ENCODE data around the gene IGSF21. TPM values are rescaled to one million over a fixed set of nuclear protein-coding genes. Genes with fewer than 3 reads are reported as not detected.

IGSF21 gene
- total RNA-seq, 2 donors from 2014 or later: not detected

DNA sequence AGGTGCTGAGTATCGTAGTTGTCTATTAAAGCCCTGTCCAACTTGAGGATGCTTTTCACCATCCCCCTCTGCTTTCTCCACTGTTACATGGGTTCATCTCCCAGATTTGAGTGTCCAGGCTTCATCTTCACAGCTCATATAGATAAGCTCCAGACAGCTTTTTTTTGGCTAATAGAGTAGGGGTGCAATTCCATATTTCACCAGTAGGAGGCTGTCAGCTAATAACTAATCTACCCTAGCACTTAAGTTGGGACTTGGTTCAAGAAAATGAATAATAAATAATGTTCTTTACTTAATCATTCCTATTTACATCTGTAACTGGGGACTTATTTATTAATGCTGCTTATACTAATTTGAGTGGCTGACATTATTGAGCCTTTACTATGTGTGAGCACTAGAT is 124.5 kb downstream of the IGSF21 start:
- no peaks in the 10 kb centered on the region for H3K36me3 Mint-ChIP-seq
- DNase-seq (ENCODE audit: low spot score): no peak
- peaks cover 27 to 35% of the 10 kb centered on the region in 2 donors for H3K27me3 Mint-ChIP-seq
- H3K9me3 Mint-ChIP-seq: peaks cover 4% of the 10 kb centered on the region
- H3K27ac Mint-ChIP-seq: no peak overlapping the region
- no peaks in the 10 kb centered on the region for H3K4me1 Mint-ChIP-seq (ENCODE audit: low read depth in 2 of 2)
- no peak overlapping the region for H3K4me3 Mint-ChIP-seq
- ATAC-seq: no peak

DNA sequence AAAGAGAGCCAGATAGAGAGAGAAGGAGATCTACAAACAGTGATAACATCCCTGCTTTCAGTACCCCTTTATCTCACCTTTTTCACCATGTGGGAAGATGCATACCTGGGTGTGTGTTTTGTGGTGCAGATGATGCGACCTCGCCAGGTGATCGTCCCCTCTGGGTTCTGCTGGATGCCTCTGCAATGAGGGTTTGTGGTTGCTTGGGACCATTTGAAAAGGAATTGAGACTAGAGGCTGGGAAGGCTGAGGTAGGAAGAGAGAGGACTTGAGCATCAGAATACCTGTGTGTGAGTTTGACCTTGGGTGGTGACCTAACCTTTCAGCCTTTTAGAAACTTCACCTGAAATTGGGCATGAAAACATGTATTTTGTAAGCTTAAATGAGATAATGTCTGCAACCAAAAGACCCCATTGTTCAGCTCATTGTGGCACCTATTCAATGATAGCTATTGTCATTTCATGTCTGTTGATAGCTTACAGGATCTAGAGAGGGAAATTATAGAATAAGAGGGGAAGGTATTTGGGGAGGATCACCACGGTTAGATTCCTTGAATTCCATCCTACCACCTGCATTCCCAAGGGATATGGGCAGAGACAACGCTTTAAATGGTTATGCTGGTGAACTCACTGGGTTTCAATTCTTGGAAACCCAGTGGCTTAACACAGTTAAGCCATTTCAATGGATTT is 125.7 kb downstream of the IGSF21 start:
- DNase-seq (ENCODE audit: low spot score) (no peak), ATAC-seq (no peak)
- Mint-ChIP-seq H3K36me3 (no peaks in the 10 kb centered on the region), H3K4me1 (ENCODE audit: low read depth in 2 of 2) (no peaks in the 10 kb centered on the region), H3K4me3 (no peak overlapping the region), H3K27ac (no peak overlapping the region), H3K9me3 (peaks cover 4% of the 10 kb centered on the region), H3K27me3 (peaks cover 35 to 47% of the 10 kb centered on the region in 2 donors)

DNA sequence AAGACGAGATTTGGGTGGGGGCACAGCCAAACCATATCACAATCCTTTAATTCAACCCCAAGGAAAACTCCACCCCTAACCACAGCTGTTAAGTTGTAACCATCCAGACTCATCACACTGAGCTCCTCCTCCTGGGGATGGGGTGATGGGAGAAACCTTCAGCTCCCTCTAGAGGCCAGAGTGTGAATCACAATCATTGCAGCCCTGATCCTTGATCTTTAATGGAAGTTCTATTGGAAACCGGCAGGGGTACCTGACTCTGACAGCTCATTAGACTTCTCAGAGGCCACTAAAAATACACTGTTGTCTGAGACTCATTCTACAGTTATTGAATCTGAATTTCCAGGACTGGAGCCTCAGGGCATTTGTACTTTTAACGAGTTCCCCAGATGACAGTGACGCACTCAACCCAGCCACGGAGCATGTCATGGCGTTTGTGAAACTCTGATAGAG is 127.2 kb downstream of the IGSF21 start:
- H3K27ac Mint-ChIP-seq: no peak overlapping the region
- ATAC-seq (no peak), DNase-seq (ENCODE audit: low spot score) (no peak)
- H3K9me3 Mint-ChIP-seq: peaks cover 4% of the 10 kb centered on the region
- no peak overlapping the region for H3K4me3 Mint-ChIP-seq
- H3K36me3 Mint-ChIP-seq: no peaks in the 10 kb centered on the region
- no peaks in the 10 kb centered on the region for H3K4me1 Mint-ChIP-seq (ENCODE audit: low read depth in 2 of 2)
- H3K27me3 Mint-ChIP-seq: peaks cover 30 to 49% of the 10 kb centered on the region in 2 donors

DNA sequence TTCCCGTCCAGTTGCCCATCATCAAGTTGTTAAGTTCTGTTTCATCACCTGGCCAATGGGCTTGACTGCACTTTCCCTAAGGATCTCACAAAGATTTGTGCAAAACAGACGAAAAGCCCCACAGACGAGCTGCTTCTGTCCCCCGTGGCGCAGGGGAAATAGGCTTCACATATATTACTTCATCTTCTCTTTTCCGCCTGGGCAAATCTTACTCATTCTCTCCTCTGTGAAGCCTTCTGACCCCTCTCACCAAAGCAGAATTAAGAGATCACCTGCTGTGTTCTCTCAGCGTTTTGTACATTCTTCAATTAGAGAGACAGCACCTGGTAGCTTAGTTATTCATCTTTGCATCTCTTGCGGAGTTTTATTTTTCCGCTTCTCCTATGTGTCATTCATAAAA is 129.8 kb downstream of the IGSF21 start:
- ATAC-seq: no peak
- peaks cover 25 to 47% of the 10 kb centered on the region in 2 donors for H3K27me3 Mint-ChIP-seq
- H3K27ac Mint-ChIP-seq: no peak overlapping the region

GRCh38 chr1:18238190-18238589 is 130.6 kb downstream of the IGSF21 start:
- no peak for ATAC-seq
- H3K36me3 Mint-ChIP-seq: no peaks in the 10 kb centered on the region
- H3K9me3 Mint-ChIP-seq: peaks cover 3% of the 10 kb centered on the region
- no peak for DNase-seq (ENCODE audit: low spot score)
- no peak overlapping the region for H3K27ac Mint-ChIP-seq
- no peaks in the 10 kb centered on the region for H3K4me1 Mint-ChIP-seq (ENCODE audit: low read depth in 2 of 2)
- H3K4me3 Mint-ChIP-seq: no peak overlapping the region
- H3K27me3 Mint-ChIP-seq: peaks cover 23 to 50% of the 10 kb centered on the region in 2 donors

More for the DNA sequence above, 129.8 kb downstream of the IGSF21 start:
- H3K4me1 Mint-ChIP-seq (ENCODE audit: low read depth in 2 of 2): no peaks in the 10 kb centered on the region
- no peak overlapping the region for H3K4me3 Mint-ChIP-seq
- H3K36me3 Mint-ChIP-seq: no peaks in the 10 kb centered on the region
- peaks cover 4% of the 10 kb centered on the region for H3K9me3 Mint-ChIP-seq
- DNase-seq (ENCODE audit: low spot score): no peak

DNA sequence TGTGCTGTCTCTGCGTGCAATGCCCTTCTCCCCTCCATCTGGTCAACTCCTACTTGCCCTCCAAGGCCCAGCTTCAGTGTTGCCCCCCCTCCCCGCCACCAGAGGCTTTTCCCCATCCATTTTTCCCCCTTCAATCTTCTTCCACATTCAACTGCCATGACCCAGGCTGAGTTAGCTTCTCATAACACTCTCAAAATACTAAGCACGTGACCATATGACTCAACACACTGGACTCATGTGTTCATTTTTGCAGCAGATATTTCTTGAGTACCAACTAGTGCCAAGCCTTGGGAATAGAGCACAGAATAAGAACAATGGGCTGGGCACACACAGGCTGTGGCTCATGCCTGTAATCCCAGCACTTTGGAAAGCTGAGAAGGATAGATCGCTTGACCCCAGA is 132.1 kb downstream of the IGSF21 start:
- Mint-ChIP-seq H3K4me1 (ENCODE audit: low read depth in 2 of 2) (no peaks in the 10 kb centered on the region), H3K27ac (no peak overlapping the region), H3K27me3 (peaks cover 25 to 60% of the 10 kb centered on the region in 2 donors), H3K9me3 (no peaks in the 10 kb centered on the region), H3K4me3 (no peak overlapping the region), H3K36me3 (no peaks in the 10 kb centered on the region)
- ATAC-seq (no peak), DNase-seq (ENCODE audit: low spot score) (no peak)

DNA sequence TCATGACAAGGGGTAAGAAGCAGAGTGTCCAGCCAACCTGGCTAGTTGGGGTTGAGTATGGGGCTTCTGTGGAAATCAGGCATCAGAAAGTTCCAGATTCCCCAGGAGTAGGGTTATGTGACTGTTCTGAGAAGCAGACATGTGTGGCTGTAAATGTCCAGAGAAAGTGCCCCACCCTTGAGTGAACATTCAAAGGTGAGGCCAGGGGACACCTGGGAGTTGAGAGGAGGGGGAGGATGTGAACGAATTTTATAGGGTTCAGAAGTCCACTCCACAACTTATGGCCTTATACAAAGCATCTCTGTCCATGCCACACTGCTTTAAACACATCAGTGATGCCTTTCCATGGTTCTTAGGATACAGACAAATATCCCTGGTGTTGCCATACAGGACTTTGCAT is 133.3 kb downstream of the IGSF21 start:
- no peak for DNase-seq (ENCODE audit: low spot score)
- Mint-ChIP-seq H3K4me3 (no peak overlapping the region), H3K9me3 (no peaks in the 10 kb centered on the region), H3K27me3 (peaks cover 18 to 57% of the 10 kb centered on the region in 2 donors), H3K4me1 (ENCODE audit: low read depth in 2 of 2) (no peaks in the 10 kb centered on the region), H3K27ac (no peak overlapping the region), H3K36me3 (no peaks in the 10 kb centered on the region)
- ATAC-seq: no peak

GRCh38 chr1:18241891-18242290 is 134.3 kb downstream of the IGSF21 start:
- no peak overlapping the region for H3K27ac Mint-ChIP-seq
- no peaks in the 10 kb centered on the region for H3K9me3 Mint-ChIP-seq
- H3K27me3 Mint-ChIP-seq: peaks cover 21 to 49% of the 10 kb centered on the region in 2 donors
- H3K4me1 Mint-ChIP-seq (ENCODE audit: low read depth in 2 of 2): no peaks in the 10 kb centered on the region
- no peak for ATAC-seq
- no peak overlapping the region for H3K4me3 Mint-ChIP-seq
- no peaks in the 10 kb centered on the region for H3K36me3 Mint-ChIP-seq
- DNase-seq (ENCODE audit: low spot score): no peak

DNA sequence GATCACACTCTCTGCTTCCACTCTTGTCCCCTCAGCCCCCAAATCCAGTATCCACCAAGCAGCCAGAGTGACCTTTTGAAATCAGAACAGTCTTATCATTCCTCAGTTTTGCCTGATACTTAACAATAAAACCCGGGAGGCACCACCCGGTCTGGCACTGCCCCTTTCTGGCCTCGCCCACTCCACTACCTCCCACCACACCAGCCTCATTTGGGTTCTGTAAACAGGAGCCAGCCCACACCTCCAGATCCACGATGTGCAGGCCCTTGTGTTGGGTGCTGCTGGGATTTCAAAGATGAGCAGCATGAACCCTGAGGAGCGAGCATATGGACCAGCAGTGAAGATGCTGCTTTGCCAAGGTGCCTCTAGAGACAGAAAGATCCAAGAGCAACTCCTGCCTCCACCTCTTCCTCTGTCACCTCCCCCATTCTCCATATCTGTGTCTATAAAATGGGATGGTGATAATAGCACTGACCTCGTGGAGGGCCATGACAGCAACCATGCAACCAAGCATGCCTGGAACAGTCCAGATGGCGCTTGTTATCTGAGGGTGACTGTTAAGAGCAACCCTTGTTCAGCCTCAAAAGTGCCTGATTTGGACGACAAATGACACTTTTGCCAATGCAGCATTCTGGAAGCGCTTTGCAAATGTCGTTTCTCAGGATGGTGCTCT is 136.0 kb downstream of the IGSF21 start:
- Mint-ChIP-seq H3K36me3 (no peaks in the 10 kb centered on the region), H3K4me1 (ENCODE audit: low read depth in 2 of 2) (no peaks in the 10 kb centered on the region), H3K4me3 (no peak overlapping the region), H3K27me3 (peaks cover 13 to 35% of the 10 kb centered on the region in 2 donors), H3K9me3 (no peaks in the 10 kb centered on the region), H3K27ac (no peak overlapping the region)
- no peak for ATAC-seq
- DNase-seq (ENCODE audit: low spot score): no peak

- no peak for ATAC-seq
- Mint-ChIP-seq H3K4me1 (ENCODE audit: low read depth in 2 of 2) (no peaks in the 10 kb centered on the region), H3K4me3 (no peak overlapping the region), H3K9me3 (no peaks in the 10 kb centered on the region), H3K27ac (no peak overlapping the region), H3K36me3 (no peaks in the 10 kb centered on the region), H3K27me3 (peaks cover 10 to 30% of the 10 kb centered on the region in 2 donors)
- no peak for DNase-seq (ENCODE audit: low spot score)
Observed at GRCh38 chr1:18244762-18245161, 137.2 kb downstream of the IGSF21 start.

DNA sequence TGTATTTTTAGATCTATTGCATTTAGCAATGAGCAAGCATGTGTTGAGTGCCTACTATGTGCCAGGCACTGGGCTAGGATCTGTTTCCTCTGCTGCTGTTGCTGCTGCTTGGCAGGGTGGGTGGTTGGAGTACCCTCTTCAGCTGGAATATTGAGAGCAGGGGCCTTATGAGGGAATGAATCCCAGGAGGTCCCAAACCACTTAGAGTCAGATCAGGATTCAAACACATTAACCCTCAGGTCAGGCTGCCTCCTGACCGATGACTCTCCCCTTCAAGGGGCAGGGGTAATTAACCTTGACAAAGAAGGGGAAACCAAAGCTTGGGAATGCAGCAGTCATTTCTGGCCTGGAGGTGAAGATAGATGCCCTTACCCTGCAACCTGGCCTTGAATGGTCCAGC is 138.0 kb downstream of the IGSF21 start:
- no peaks in the 10 kb centered on the region for H3K36me3 Mint-ChIP-seq
- no peak for ATAC-seq
- no peak overlapping the region for H3K27ac Mint-ChIP-seq
- DNase-seq (ENCODE audit: low spot score): no peak
- H3K27me3 Mint-ChIP-seq: peaks cover 12 to 21% of the 10 kb centered on the region in 2 donors
- H3K4me1 Mint-ChIP-seq (ENCODE audit: low read depth in 2 of 2): no peaks in the 10 kb centered on the region
- H3K4me3 Mint-ChIP-seq: no peak overlapping the region
- no peaks in the 10 kb centered on the region for H3K9me3 Mint-ChIP-seq

DNA sequence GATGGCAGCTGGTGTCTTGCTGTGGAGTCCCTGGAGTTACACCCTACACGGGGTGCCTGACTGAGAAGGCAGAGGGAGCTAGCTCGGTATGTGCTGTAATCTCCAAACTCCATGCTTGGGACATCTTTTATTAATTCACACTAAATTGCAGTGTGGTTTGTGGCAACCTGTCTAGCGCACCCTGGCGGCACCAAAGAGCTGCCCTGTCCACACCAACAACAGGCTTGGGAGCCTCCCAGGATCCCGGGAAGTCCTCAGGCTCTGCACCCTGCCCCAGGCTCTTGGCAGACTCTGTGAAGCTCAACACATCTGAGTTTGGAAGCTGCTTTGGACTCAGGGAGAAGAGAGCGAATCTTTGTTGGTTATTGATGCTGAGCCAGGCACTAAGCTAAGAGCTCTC is 138.9 kb downstream of the IGSF21 start:
- Mint-ChIP-seq H3K4me3 (no peak overlapping the region), H3K9me3 (no peaks in the 10 kb centered on the region), H3K27ac (no peak overlapping the region), H3K27me3 (peaks cover 12 to 20% of the 10 kb centered on the region in 2 donors), H3K4me1 (ENCODE audit: low read depth in 2 of 2) (no peaks in the 10 kb centered on the region), H3K36me3 (no peaks in the 10 kb centered on the region)
- ATAC-seq (no peak), DNase-seq (ENCODE audit: low spot score) (no peak)

- ATAC-seq (no peak), DNase-seq (ENCODE audit: low spot score) (no peak)
- Mint-ChIP-seq H3K4me3 (no peak overlapping the region), H3K36me3 (no peaks in the 10 kb centered on the region), H3K27me3 (peaks cover 12 to 20% of the 10 kb centered on the region in 2 donors), H3K27ac (no peak overlapping the region), H3K4me1 (ENCODE audit: low read depth in 2 of 2) (no peaks in the 10 kb centered on the region), H3K9me3 (no peaks in the 10 kb centered on the region)
Observed at GRCh38 chr1:18247151-18247550, 139.6 kb downstream of the IGSF21 start.

DNA sequence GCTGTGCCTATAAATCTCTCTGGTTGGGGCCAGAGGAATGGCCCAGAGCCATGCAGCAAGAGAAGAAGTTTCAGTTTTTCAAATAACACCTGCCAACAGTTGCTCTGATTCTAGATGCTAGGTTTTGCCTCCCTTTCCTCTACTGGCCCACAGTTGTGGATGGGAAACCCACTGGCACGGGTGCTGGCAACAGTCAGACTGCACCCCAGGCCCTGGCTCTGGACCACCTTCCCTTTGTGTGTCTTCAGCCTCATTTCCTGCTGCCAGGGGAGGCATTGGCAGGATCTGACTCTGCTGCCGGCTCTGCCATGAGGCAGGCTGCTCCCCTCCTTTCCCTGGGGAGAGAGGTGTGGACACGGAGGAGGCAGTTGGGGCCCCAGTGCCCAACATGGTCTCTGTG is 142.0 kb downstream of the IGSF21 start:
- DNase-seq (ENCODE audit: low spot score): no peak
- no peaks in the 10 kb centered on the region for H3K36me3 Mint-ChIP-seq
- no peak for ATAC-seq
- H3K27me3 Mint-ChIP-seq: peaks cover 8% of the 10 kb centered on the region in 2 donors
- H3K27ac Mint-ChIP-seq: no peak overlapping the region
- no peaks in the 10 kb centered on the region for H3K4me1 Mint-ChIP-seq (ENCODE audit: low read depth in 2 of 2)
- no peak overlapping the region for H3K4me3 Mint-ChIP-seq
- H3K9me3 Mint-ChIP-seq: no peaks in the 10 kb centered on the region
